Measurements from ENCODE around the gene TGM6. TPM values are rescaled to one million over a fixed set of nuclear protein-coding genes. Genes with fewer than 3 reads are reported as not detected.

TGM6 gene
- total RNA-seq, 8 experiments from 2014 or later, result 0.24 to 0.27 TPM; not detected in 6

DNA sequence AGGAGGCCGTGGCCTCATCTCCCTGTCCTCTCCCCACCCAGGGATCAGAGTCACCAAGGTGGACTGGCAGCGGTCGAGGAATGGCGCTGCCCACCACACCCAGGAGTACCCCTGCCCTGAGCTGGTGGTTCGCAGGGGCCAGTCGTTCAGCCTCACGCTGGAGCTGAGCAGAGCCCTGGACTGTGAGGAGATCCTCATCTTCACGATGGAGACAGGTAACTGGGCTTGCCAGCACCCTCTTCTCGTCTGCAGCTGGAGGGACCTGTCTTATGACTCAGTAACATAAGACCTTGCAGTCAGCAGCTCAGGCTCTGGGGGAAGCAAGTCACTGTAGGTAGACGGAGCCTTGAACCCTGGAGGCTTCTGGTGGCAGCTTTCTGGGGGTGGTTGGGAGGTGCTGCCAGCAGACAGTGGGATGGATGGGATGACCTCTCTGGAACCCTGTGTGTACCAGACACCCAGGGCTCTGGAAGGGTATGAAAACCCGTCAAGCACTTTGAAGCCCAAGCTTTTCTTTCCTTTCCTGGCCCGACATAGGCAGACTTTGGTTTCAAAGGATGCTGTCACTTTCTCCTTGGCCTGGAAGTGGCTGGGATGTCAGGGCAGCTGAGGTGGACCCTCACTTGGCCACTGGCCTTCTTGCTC, 13.8 kb downstream of the TGM6 start:
- H3K27ac ChIP-seq, result no peak overlapping the region
- H3K4me1 ChIP-seq (replicated peaks in 1 of 2), result no peaks in the 10 kb centered on the region
- 55 to 80% (median 75%) methylated on average over 1 to 5 of the region's 12 CpGs; no CpG with 5 or more reads in 5 of the 10 experiments for WGBS, 10 experiments
- no peak overlapping the region for H3K4me3 ChIP-seq
- in situ Hi-C loops (cut with MboI; ENCODE audit: low pct_unique_long_range_greater_than_20kb in 2 of 9, low sequenced_read_pairs in 9 of 9, unreplicated experiment in 9 of 9), result no loop called here
- no peak for ATAC-seq (replicated peaks in 6 of 8)

GRCh38 chr20:2395136-2395535, 14.4 kb downstream of the TGM6 start:
- in situ Hi-C loops (cut with MboI; ENCODE audit: low pct_unique_long_range_greater_than_20kb in 2 of 9, low sequenced_read_pairs in 9 of 9, unreplicated experiment in 9 of 9), result no loop called here
- Histone ChIP-seq H3K4me3 (no peak overlapping the region), H3K27ac (no peak overlapping the region), H3K4me1 (replicated peaks in 1 of 2) (no peaks in the 10 kb centered on the region)
- no peak for ATAC-seq (replicated peaks in 6 of 8)
- 35 to 66% (median 40%) methylated on average over 1 to 6 of the region's 9 CpGs; no CpG with 5 or more reads in 7 of the 10 experiments for WGBS, 10 experiments

GRCh38 chr20:2396241-2396814, 15.6 kb downstream of the TGM6 start:
- Histone ChIP-seq H3K4me1 (replicated peaks in 1 of 2) (no peaks in the 10 kb centered on the region), H3K4me3 (no peak overlapping the region), H3K27ac (no peak overlapping the region)
- in situ Hi-C loops (cut with MboI; ENCODE audit: low pct_unique_long_range_greater_than_20kb in 2 of 9, low sequenced_read_pairs in 9 of 9, unreplicated experiment in 9 of 9), result no loop called here
- ATAC-seq (replicated peaks in 6 of 8), result no peak
- 47 to 92% (median 81%) methylated on average over 2 to 10 of the region's 14 CpGs; no CpG with 5 or more reads in 4 of the 10 experiments for WGBS, 10 experiments

DNA sequence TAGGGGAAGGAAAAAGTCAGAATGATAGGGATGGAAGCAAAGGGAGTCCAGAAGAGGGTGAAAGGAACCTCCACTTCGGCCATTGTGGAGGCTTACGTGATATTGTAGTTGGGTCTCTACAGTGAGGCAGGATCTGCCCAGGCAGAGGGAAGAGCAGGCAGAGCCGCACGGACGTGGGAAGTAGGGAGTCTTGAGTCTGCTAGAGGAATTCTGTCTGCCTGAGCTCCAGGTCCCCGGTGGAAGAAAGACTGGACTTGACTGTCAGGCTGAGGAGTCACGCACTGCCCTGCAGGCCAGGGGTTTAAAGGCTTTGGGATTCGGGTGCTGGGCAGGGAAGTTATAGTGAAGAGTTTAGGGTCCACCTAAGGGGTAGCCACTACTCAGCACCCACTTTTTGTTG, 16.4 kb downstream of the TGM6 start:
- no peak for ATAC-seq (replicated peaks in 6 of 8)
- Histone ChIP-seq H3K27ac (no peak overlapping the region), H3K4me1 (replicated peaks in 1 of 2) (no peaks in the 10 kb centered on the region), H3K4me3 (no peak overlapping the region)
- WGBS, 10 experiments, result 40 to 100% (median 73%) methylated on average over 1 to 8 of the region's 8 CpGs; no CpG with 5 or more reads in 2 of the 10 experiments
- in situ Hi-C loops (cut with MboI; ENCODE audit: low pct_unique_long_range_greater_than_20kb in 2 of 9, low sequenced_read_pairs in 9 of 9, unreplicated experiment in 9 of 9), result no loop called here

DNA sequence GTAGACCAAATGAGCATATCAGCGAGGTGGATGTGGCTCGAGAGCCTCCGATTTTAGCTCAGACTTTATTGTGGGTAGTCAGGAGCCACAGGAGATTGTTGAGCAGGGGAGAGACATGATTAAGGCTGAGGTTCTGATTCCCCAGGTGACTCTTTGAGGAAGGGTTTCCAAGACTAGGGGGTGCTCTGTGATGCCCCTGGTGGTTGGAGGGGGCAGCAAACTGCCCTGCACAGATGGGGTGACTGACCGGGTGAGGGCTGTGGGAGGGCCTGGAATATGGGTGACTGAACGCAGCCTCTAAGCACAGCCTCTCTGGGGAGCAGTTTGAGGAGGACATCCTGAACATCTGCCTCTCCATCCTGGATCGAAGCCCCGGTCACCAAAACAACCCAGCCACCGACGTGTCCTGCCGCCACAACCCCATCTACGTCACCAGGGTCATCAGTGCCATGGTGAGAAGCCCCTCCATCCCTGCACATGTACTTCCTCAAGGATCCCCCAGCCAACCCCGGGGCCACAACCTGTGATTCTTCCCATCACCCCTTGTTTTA, 17.0 kb downstream of the TGM6 start:
- Histone ChIP-seq H3K4me3 (no peak overlapping the region), H3K4me1 (replicated peaks in 1 of 2) (no peaks in the 10 kb centered on the region), H3K27ac (no peak overlapping the region)
- in situ Hi-C loops (cut with MboI; ENCODE audit: low pct_unique_long_range_greater_than_20kb in 2 of 9, low sequenced_read_pairs in 9 of 9, unreplicated experiment in 9 of 9), result no loop called here
- 50 to 82% (median 61%) methylated on average over 2 to 12 of the region's 12 CpGs; no CpG with 5 or more reads in 4 of the 10 experiments for WGBS, 10 experiments
- no peak for ATAC-seq (replicated peaks in 6 of 8)

GRCh38 chr20:2398449-2398848, 17.7 kb downstream of the TGM6 start:
- no peaks in the 10 kb centered on the region for H3K4me1 ChIP-seq (replicated peaks in 1 of 2)
- no peak overlapping the region for H3K27ac ChIP-seq
- no peak for ATAC-seq (replicated peaks in 6 of 8)
- no peak overlapping the region for H3K4me3 ChIP-seq
- in situ Hi-C loops (cut with MboI; ENCODE audit: low pct_unique_long_range_greater_than_20kb in 2 of 9, low sequenced_read_pairs in 9 of 9, unreplicated experiment in 9 of 9), result no loop called here
- WGBS, 10 experiments, result 0 to 43% (median 40%) methylated on average over 1 of the region's 1 CpG; no CpG with 5 or more reads in 7 of the 10 experiments

- Histone ChIP-seq H3K4me1 (replicated peaks in 1 of 2) (no peaks in the 10 kb centered on the region), H3K4me3 (no peak overlapping the region), H3K27ac (no peak overlapping the region)
- WGBS, 10 experiments, result 67 to 100% (median 80%) methylated on average over 1 to 10 of the region's 16 CpGs; no CpG with 5 or more reads in 5 of the 10 experiments
- ATAC-seq (replicated peaks in 6 of 8), result no peak
- in situ Hi-C loops (cut with MboI; ENCODE audit: low pct_unique_long_range_greater_than_20kb in 2 of 9, low sequenced_read_pairs in 9 of 9, unreplicated experiment in 9 of 9), result no loop called here
Observed at GRCh38 chr20:2399390-2399789, 18.7 kb downstream of the TGM6 start.

- Histone ChIP-seq H3K4me3 (no peak overlapping the region), H3K27ac (no peak overlapping the region), H3K4me1 (replicated peaks in 1 of 2) (no peaks in the 10 kb centered on the region)
- in situ Hi-C loops (cut with MboI; ENCODE audit: low pct_unique_long_range_greater_than_20kb in 2 of 9, low sequenced_read_pairs in 9 of 9, unreplicated experiment in 9 of 9), result no loop called here
- no peak for ATAC-seq (replicated peaks in 6 of 8)
- 89% methylated on average over 5 of the region's 11 CpGs; no CpG with 5 or more reads in 9 of the 10 experiments for WGBS, 10 experiments
Observed at GRCh38 chr20:2400290-2400689, 19.6 kb downstream of the TGM6 start.

- WGBS, 10 experiments, result 40 to 100% (median 82%) methylated on average over 1 to 2 of the region's 2 CpGs; no CpG with 5 or more reads in 2 of the 10 experiments
- ATAC-seq (replicated peaks in 6 of 8), result no peak
- in situ Hi-C loops (cut with MboI; ENCODE audit: low pct_unique_long_range_greater_than_20kb in 2 of 9, low sequenced_read_pairs in 9 of 9, unreplicated experiment in 9 of 9), result no loop called here
- H3K4me3 ChIP-seq, result no peak overlapping the region
- no peak overlapping the region for H3K27ac ChIP-seq
- H3K4me1 ChIP-seq (replicated peaks in 1 of 2), result no peaks in the 10 kb centered on the region
Observed at GRCh38 chr20:2401527-2401926, 20.8 kb downstream of the TGM6 start.

DNA sequence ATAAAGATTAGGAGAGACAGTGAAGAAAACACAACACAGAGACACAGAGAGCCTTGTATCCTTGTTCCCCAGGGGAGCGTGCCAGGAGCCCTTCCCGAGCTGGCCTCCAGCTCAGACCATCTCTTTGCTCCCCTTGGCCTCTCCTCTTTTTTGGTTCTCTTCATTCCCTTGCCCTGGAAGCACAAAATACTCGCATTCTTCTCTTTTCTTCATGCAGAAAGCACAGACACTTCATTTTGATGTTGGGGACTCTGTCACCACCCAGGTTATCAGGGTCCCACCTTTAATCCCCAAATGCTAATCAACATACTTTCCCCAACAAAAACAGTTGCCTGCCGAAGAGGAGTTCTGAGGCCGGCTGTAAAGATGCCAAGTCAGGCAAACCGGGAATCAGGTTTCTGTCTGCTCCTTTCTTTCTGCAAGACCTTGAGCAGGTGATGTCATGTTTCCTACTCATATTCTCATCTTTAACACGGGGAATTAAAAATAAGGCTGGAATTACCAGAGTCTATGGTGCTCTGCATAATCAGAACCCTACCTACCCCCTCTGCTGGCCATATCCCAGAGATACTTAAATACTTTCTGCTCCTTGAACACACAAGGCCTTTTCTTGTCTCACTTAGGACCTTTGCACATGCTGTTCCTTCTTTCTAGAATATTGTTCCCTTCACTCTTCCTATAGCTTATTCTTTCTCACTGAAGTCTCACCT, 21.7 kb downstream of the TGM6 start:
- ATAC-seq (replicated peaks in 6 of 8), result peak in 4 of 8 experiments; percentile 21 to 89 (median 76)
- in situ Hi-C loops (cut with MboI; ENCODE audit: low pct_unique_long_range_greater_than_20kb in 2 of 9, low sequenced_read_pairs in 9 of 9, unreplicated experiment in 9 of 9), result no loop called here
- Histone ChIP-seq H3K27ac (no peak overlapping the region), H3K4me1 (replicated peaks in 1 of 2) (no peaks in the 10 kb centered on the region), H3K4me3 (no peak overlapping the region)
- WGBS, 10 experiments, result 10 to 75% (median 58%) methylated on average over 2 to 6 of the region's 7 CpGs; no CpG with 5 or more reads in 2 of the 10 experiments

DNA sequence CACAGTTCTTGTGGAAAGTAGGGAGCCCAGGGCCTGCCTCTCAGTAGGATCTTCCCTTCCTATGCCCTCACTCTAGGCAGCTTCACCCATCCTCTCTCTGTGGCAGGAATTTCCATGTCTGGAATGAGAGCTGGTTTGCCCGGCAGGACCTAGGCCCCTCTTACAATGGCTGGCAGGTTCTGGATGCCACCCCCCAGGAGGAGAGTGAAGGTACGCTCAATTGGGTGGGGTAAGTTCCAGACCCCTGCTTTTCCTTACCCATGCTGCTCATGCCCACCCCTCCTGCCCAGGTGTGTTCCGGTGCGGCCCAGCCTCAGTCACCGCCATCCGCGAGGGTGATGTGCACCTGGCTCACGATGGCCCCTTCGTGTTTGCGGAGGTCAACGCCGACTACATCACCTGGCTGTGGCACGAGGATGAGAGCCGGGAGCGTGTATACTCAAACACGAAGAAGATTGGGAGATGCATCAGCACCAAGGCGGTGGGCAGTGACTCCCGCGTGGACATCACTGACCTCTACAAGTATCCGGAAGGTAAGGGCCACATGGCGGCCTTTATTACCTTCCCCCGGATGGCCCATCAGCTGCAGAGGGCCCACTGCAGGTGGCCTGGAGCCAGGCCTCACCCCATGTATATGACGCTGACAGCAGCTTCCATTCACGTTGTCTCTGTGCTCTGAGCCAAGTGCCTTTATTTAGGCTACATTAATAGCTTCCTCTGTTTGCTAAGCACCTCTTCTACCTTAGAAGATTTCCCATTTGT, 22.8 kb downstream of the TGM6 start:
- Histone ChIP-seq H3K4me3 (no peak overlapping the region), H3K27ac (no peak overlapping the region), H3K4me1 (replicated peaks in 1 of 2) (no peaks in the 10 kb centered on the region)
- 27 to 100% (median 80%) methylated on average over 1 to 8 of the region's 24 CpGs; no CpG with 5 or more reads in 3 of the 10 experiments for WGBS, 10 experiments
- in situ Hi-C loops (cut with MboI; ENCODE audit: low pct_unique_long_range_greater_than_20kb in 2 of 9, low sequenced_read_pairs in 9 of 9, unreplicated experiment in 9 of 9), result no loop called here
- ATAC-seq (replicated peaks in 6 of 8), result no peak

DNA sequence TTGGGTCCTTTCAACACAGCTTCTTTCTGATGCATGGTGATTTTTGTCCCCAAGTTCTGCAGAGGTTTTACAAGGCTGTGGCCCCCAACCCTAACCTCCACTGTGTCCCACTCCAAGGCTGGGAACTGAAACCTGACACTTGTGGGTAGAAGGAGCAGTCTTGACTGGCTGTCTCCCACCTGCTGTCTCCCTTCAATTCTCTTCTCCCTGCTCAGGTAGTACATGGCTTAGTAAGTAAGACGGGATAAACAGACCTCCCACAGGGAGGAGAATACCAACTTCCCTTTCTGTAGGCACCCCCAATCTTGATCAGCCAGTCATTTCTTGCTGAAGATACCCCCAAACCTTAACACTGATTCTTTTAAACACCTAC, 25.0 kb downstream of the TGM6 start:
- in situ Hi-C loops (cut with MboI; ENCODE audit: low pct_unique_long_range_greater_than_20kb in 2 of 9, low sequenced_read_pairs in 9 of 9, unreplicated experiment in 9 of 9), result no loop called here
- ATAC-seq (replicated peaks in 6 of 8), result no peak
- H3K4me1 ChIP-seq (replicated peaks in 1 of 2), result no peaks in the 10 kb centered on the region
- H3K27ac ChIP-seq, result no peak overlapping the region
- no peak overlapping the region for H3K4me3 ChIP-seq
- 43 to 100% (median 80%) methylated on average over 1 of the region's 1 CpG; no CpG with 5 or more reads in 5 of the 10 experiments for WGBS, 10 experiments
